WTC11 (cell line): ENCODE data around the gene INPP4B. TPM values are rescaled to one million over a fixed set of nuclear protein-coding genes. Genes with fewer than 3 reads are reported as not detected.

Experiments
- ATAC-seq: fragments of 200-7000 bp; cut with Tn5 transposase; 2 replicates; pipeline ENCODE4 v1.10.0; 2021; ENCODE audit warnings: mild to moderate bottlenecking, moderate library complexity
- CTCF ChIA-PET: fragments of 300-600 bp; sonication (Branson Sonifier 250); formaldehyde crosslinking; loops from one replicate; lab custom pipeline; 2021; ENCODE audit warnings: antibody characterized with exemption; lab: Charles Lee
- POLR2A ChIA-PET: fragments of 350-600 bp; sonication (Branson Sonifier 250); formaldehyde crosslinking; loops from one replicate; lab custom pipeline; 2021; ENCODE audit warnings: antibody characterized with exemption; lab: Charles Lee
- DNase-seq: peaks from one replicate; pipeline ENCODE4 v3.0.0; 2021; ENCODE audit warnings: low spot score
- H3K27ac Mint-ChIP-seq: 2 replicates; pipeline ENCODE4 v1.8.0; 2021; ENCODE audit warnings: mixed read lengths
- H3K27me3 Mint-ChIP-seq: 2 replicates; pipeline ENCODE4 v1.8.0; 2021; ENCODE audit warnings: low read depth, mild to moderate bottlenecking, moderate library complexity, mixed read lengths
- H3K36me3 Mint-ChIP-seq: 2 replicates; pipeline ENCODE4 v1.8.0; 2021; ENCODE audit warnings: mixed read lengths
- H3K4me1 Mint-ChIP-seq: 2 replicates; pipeline ENCODE4 v1.8.0; 2022; ENCODE audit warnings: mixed read lengths
- H3K4me3 Mint-ChIP-seq: 2 replicates; pipeline ENCODE4 v1.8.0; 2021; ENCODE audit warnings: mild to moderate bottlenecking, moderate library complexity, mixed read lengths
- H3K9me3 Mint-ChIP-seq: 2 replicates; pipeline ENCODE4 v1.8.0; 2021; ENCODE audit warnings: mixed read lengths
- CDX4 ChIP-seq: fragments of 250-450 bp; sonication (Bioruptor Pico); IDR thresholded peaks from 2 replicates; pipeline ENCODE4 v1.9.0; 2021; ENCODE audit warnings: moderate library complexity, mild to moderate bottlenecking, inconsistent platforms, borderline replicate concordance
- CREM ChIP-seq: sonication (generic); formaldehyde crosslinking; IDR thresholded peaks from 2 replicates; pipeline ENCODE4 v1.8.1; 2022; ENCODE audit warnings: mild to moderate bottlenecking, missing genetic modification reagents, moderate library complexity
- EMX1 ChIP-seq: fragments of 250-450 bp; sonication (Bioruptor Pico); IDR thresholded peaks from 2 replicates; pipeline ENCODE4 v1.8.0; 2021; ENCODE audit warnings: mild to moderate bottlenecking
- FOXP1 ChIP-seq: sonication (generic); formaldehyde crosslinking; IDR thresholded peaks from 2 replicates; pipeline ENCODE4 v1.8.0; 2022; ENCODE audit warnings: missing genetic modification reagents, mild to moderate bottlenecking, moderate library complexity, borderline replicate concordance
- GABPB1 ChIP-seq: sonication (generic); formaldehyde crosslinking; IDR thresholded peaks from 2 replicates; pipeline ENCODE4 v1.8.1; 2023; ENCODE audit warnings: mild to moderate bottlenecking, missing genetic modification reagents
- HMGA2 ChIP-seq: fragments of 250-450 bp; sonication (Bioruptor Pico); IDR thresholded peaks from 2 replicates; pipeline ENCODE4 v1.4.0; 2021; ENCODE audit warnings: mild to moderate bottlenecking, moderate library complexity
- HMGXB4 ChIP-seq: sonication (generic); formaldehyde crosslinking; IDR thresholded peaks from 2 replicates; pipeline ENCODE4 v1.8.1; 2023; ENCODE audit warnings: mild to moderate bottlenecking, moderate library complexity, missing genetic modification reagents
- JUN ChIP-seq: sonication (generic); formaldehyde crosslinking; IDR thresholded peaks from 2 replicates; pipeline ENCODE4 v1.8.0; 2023; ENCODE audit warnings: mild to moderate bottlenecking, missing genetic modification reagents
- MLX ChIP-seq: sonication (generic); formaldehyde crosslinking; IDR thresholded peaks from 2 replicates; pipeline ENCODE4 v1.8.1; 2023; ENCODE audit warnings: mild to moderate bottlenecking, missing genetic modification reagents, moderate library complexity
- NFE2L1 ChIP-seq: sonication (generic); formaldehyde crosslinking; IDR thresholded peaks from 2 replicates; pipeline ENCODE4 v1.8.1; 2023; ENCODE audit warnings: missing genetic modification reagents
- NR1H2 ChIP-seq: sonication (generic); formaldehyde crosslinking; IDR thresholded peaks from 2 replicates; pipeline ENCODE4 v1.9.0; 2021; ENCODE audit warnings: mild to moderate bottlenecking, moderate library complexity, missing genetic modification reagents
- NR3C1 ChIP-seq: sonication (generic); formaldehyde crosslinking; conservative IDR thresholded peaks from 2 replicates; pipeline ENCODE4 v1.8.1; 2023; ENCODE audit warnings: low read depth, mild to moderate bottlenecking, missing genetic modification reagents
- RELA ChIP-seq: sonication (generic); formaldehyde crosslinking; IDR thresholded peaks from 2 replicates; pipeline ENCODE4 v1.8.1; 2022; ENCODE audit warnings: missing genetic modification reagents, mild to moderate bottlenecking, borderline replicate concordance
- SOX15 ChIP-seq: fragments of 250-450 bp; sonication (Bioruptor Pico); IDR thresholded peaks from 2 replicates; pipeline ENCODE4 v1.9.0; 2021; ENCODE audit warnings: mild to moderate bottlenecking
- TCF7 ChIP-seq: sonication (generic); formaldehyde crosslinking; IDR thresholded peaks from 2 replicates; pipeline ENCODE4 v1.8.0; 2022; ENCODE audit warnings: mild to moderate bottlenecking, low read depth, missing genetic modification reagents, moderate library complexity
- ZMAT4 ChIP-seq: fragments of 250-450 bp; sonication (Bioruptor Pico); IDR thresholded peaks from 2 replicates; pipeline ENCODE4 v1.9.0; 2021; ENCODE audit warnings: mild to moderate bottlenecking
- ZNF219 ChIP-seq: sonication (generic); formaldehyde crosslinking; IDR thresholded peaks from 2 replicates; pipeline ENCODE4 v1.8.0; 2023; ENCODE audit warnings: missing genetic modification reagents, mild to moderate bottlenecking, borderline replicate concordance
- ZNF396 ChIP-seq: fragments of 250-450 bp; sonication (Bioruptor Pico); IDR thresholded peaks from 2 replicates; pipeline ENCODE4 v1.8.0; 2021; ENCODE audit warnings: mild to moderate bottlenecking, moderate library complexity, borderline replicate concordance
- total RNA-seq: library from RNA; stranded (reverse); gene quantifications from 3 replicates; pipeline ENCODE4 v1.2.3, GENCODE V29; 2021
- TF ChIP-seq, protein P1 (sequence below): sonication (generic); formaldehyde crosslinking; IDR thresholded peaks from 2 replicates; pipeline ENCODE4 v1.8.1; 2022; ENCODE audit warnings: low read depth, missing genetic modification reagents, borderline replicate concordance
- TF ChIP-seq, protein P2 (sequence below): sonication (generic); formaldehyde crosslinking; IDR thresholded peaks from 2 replicates; pipeline ENCODE4 v1.8.1; 2023; ENCODE audit warnings: mild to moderate bottlenecking, missing genetic modification reagents
- TF ChIP-seq, protein P3 (sequence below): sonication (generic); formaldehyde crosslinking; IDR thresholded peaks from 2 replicates; pipeline ENCODE4 v1.8.0; 2022; ENCODE audit warnings: mild to moderate bottlenecking, missing genetic modification reagents
- TF ChIP-seq, protein P4 (sequence below): fragments of 250-450 bp; sonication (Bioruptor Pico); IDR thresholded peaks from 2 replicates; pipeline ENCODE4 v1.9.0; 2021; ENCODE audit warnings: mild to moderate bottlenecking

The INPP4B gene
- total RNA-seq, 1 experiment from 2014 or later: 0.92 TPM

DNA sequence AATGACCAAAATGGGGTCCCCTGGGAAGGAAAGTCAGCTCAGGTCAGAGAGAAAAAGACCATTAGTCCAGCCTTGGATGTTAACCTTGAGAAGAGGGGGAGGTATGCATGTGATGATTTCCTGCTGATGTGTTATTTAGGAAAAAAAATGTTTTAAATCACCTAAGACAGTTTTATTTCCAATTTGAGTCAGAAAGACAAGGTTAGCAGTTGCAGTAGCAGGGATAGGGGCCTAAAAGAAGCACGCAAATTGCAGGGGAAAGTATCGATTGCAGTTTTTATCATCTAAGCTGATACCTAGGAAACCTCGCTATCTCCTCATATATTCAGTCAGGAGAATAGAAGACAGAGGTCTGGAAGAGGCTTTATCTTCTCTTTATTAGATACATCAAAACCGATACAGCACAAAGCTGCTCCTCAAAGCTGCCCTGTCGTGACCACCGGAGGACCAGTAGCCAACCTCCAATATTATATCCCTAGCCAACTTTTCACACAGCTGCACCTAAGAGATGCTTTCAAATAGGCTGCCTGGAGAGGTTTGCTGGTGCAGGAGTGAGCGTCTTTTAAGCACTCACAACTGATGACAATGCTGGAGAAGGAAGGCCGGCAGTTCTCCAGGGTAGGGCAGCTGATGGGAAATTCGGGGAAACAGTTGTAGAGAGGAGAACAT, 289.4 kb downstream of the INPP4B start:
- no peak for ATAC-seq
- H3K9me3 Mint-ChIP-seq: no peaks in the 10 kb centered on the region
- H3K27ac Mint-ChIP-seq: no peak overlapping the region
- POLR2A ChIA-PET: no interaction called here
- CTCF ChIA-PET: interaction anchor here (1.7 kb wide), 1 partner anchor 11 kb away, joined by 4 read pairs; no protein-coding TSS in a partner anchor
- H3K4me1 Mint-ChIP-seq: no peaks in the 10 kb centered on the region
- no peak for DNase-seq
- TF ChIP-seq SOX15 (no peak), HMGA2 (no peak), MLX (CRISPR knock-in tag) (no peak), GABPB1 (no peak), NR1H2 (CRISPR knock-in tag) (no peak), HMGXB4 (CRISPR knock-in tag) (no peak), ZNF219 (no peak), CREM (CRISPR knock-in tag) (no peak), ZNF396 (CRISPR knock-in tag) (no peak), TCF7 (no peak)
- H3K4me3 Mint-ChIP-seq: no peak overlapping the region
- H3K36me3 Mint-ChIP-seq: no peaks in the 10 kb centered on the region
- H3K27me3 Mint-ChIP-seq: no peaks in the 10 kb centered on the region; the same call in 1 of the 2 replicates

GRCh38 chr4:142556048-142556447, 290.1 kb downstream of the INPP4B start:
- Mint-ChIP-seq H3K4me1 (no peaks in the 10 kb centered on the region), H3K27ac (no peak overlapping the region), H3K36me3 (no peaks in the 10 kb centered on the region), H3K9me3 (no peaks in the 10 kb centered on the region), H3K27me3 (no peaks in the 10 kb centered on the region; the same call in 1 of the 2 replicates), H3K4me3 (no peak overlapping the region)
- DNase-seq (no peak), ATAC-seq (no peak)
- ChIA-PET POLR2A (no interaction called here), CTCF (no interaction called here)
- TF ChIP-seq GABPB1 (no peak), JUN (CRISPR knock-in tag) (no peak), NFE2L1 (CRISPR knock-in tag) (no peak), CDX4 (CRISPR knock-in tag) (no peak), ZMAT4 (CRISPR knock-in tag) (no peak)
- TF ChIP-seq, protein P1, sequence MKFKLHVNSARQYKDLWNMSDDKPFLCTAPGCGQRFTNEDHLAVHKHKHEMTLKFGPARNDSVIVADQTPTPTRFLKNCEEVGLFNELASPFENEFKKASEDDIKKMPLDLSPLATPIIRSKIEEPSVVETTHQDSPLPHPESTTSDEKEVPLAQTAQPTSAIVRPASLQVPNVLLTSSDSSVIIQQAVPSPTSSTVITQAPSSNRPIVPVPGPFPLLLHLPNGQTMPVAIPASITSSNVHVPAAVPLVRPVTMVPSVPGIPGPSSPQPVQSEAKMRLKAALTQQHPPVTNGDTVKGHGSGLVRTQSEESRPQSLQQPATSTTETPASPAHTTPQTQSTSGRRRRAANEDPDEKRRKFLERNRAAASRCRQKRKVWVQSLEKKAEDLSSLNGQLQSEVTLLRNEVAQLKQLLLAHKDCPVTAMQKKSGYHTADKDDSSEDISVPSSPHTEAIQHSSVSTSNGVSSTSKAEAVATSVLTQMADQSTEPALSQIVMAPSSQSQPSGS (CRISPR knock-in tag): no peak
- TF ChIP-seq, protein P2, sequence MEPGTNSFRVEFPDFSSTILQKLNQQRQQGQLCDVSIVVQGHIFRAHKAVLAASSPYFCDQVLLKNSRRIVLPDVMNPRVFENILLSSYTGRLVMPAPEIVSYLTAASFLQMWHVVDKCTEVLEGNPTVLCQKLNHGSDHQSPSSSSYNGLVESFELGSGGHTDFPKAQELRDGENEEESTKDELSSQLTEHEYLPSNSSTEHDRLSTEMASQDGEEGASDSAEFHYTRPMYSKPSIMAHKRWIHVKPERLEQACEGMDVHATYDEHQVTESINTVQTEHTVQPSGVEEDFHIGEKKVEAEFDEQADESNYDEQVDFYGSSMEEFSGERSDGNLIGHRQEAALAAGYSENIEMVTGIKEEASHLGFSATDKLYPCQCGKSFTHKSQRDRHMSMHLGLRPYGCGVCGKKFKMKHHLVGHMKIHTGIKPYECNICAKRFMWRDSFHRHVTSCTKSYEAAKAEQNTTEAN: no peak

DNA sequence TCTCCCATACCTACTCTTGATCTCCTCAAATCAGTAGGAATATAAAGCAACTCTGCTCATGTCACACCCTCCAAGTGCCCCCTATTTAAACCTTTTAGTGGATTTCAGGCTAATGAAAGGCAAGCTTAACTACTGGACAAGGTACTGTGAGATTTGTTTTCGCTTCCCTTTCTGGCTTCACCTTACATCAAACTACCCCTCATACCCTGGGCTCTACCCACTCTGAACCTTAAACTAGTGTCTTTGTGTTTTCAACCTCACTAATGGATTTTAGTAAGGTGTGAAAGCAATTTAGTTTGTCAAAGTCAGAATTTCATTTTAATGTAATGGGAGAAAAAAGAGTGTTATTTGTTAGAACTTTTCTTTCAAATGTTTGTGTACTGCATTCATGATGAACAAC, 291.7 kb downstream of the INPP4B start:
- no peak for ATAC-seq
- H3K4me1 Mint-ChIP-seq: peaks cover 11% of the 10 kb centered on the region
- no peak for DNase-seq
- no peaks in the 10 kb centered on the region for H3K36me3 Mint-ChIP-seq
- CTCF ChIA-PET: no interaction called here
- POLR2A ChIA-PET: interaction anchor here (0.7 kb wide), 1 partner anchor 127 kb away, joined by 5 read pairs; no protein-coding TSS in a partner anchor
- no peak overlapping the region for H3K4me3 Mint-ChIP-seq
- no peak overlapping the region for H3K27ac Mint-ChIP-seq
- no peaks in the 10 kb centered on the region for H3K9me3 Mint-ChIP-seq
- no peaks in the 10 kb centered on the region; the same call in 1 of the 2 replicates for H3K27me3 Mint-ChIP-seq
- TF ChIP-seq, protein P3, sequence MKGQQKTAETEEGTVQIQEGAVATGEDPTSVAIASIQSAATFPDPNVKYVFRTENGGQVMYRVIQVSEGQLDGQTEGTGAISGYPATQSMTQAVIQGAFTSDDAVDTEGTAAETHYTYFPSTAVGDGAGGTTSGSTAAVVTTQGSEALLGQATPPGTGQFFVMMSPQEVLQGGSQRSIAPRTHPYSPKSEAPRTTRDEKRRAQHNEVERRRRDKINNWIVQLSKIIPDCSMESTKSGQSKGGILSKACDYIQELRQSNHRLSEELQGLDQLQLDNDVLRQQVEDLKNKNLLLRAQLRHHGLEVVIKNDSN (CRISPR knock-in tag): no peak
- TF ChIP-seq, protein P4, sequence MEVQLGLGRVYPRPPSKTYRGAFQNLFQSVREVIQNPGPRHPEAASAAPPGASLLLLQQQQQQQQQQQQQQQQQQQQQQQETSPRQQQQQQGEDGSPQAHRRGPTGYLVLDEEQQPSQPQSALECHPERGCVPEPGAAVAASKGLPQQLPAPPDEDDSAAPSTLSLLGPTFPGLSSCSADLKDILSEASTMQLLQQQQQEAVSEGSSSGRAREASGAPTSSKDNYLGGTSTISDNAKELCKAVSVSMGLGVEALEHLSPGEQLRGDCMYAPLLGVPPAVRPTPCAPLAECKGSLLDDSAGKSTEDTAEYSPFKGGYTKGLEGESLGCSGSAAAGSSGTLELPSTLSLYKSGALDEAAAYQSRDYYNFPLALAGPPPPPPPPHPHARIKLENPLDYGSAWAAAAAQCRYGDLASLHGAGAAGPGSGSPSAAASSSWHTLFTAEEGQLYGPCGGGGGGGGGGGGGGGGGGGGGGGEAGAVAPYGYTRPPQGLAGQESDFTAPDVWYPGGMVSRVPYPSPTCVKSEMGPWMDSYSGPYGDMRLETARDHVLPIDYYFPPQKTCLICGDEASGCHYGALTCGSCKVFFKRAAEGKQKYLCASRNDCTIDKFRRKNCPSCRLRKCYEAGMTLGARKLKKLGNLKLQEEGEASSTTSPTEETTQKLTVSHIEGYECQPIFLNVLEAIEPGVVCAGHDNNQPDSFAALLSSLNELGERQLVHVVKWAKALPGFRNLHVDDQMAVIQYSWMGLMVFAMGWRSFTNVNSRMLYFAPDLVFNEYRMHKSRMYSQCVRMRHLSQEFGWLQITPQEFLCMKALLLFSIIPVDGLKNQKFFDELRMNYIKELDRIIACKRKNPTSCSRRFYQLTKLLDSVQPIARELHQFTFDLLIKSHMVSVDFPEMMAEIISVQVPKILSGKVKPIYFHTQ: no peak
- TF ChIP-seq ZNF396 (CRISPR knock-in tag): no peak
- TF ChIP-seq FOXP1 (CRISPR knock-in tag): no peak
- no peak for TF ChIP-seq RELA (CRISPR knock-in tag)
- TF ChIP-seq EMX1 (CRISPR knock-in tag): no peak
- no peak for TF ChIP-seq NR3C1 (CRISPR knock-in tag)
